SU-DHL-6 (cell line): ENCODE results near the gene CDCA3.

Source experiments
- H2AFZ ChIP-seq: fragments of 200-600 bp; sonication (generic); 2 replicates; pipeline ENCODE4 v1.6.1; 2014; ENCODE audit warnings: low read depth, mild to moderate bottlenecking, moderate library complexity, mixed read lengths, antibody characterized with exemption, low read length; ENCODE audit not compliant: severe bottlenecking
- H3F3A ChIP-seq: fragments of 200-600 bp; shearing (Covaris generic); 2 replicates; pipeline ENCODE4 v1.6.0; 2016; ENCODE audit warnings: antibody characterized with exemption, mild to moderate bottlenecking; ENCODE audit not compliant: insufficient read depth
- H3K27ac ChIP-seq: fragments of 200-600 bp; sonication (generic); 2 replicates; pipeline ENCODE4 v1.5.1; 2016; ENCODE audit warnings: low read depth, mild to moderate bottlenecking, low read length, moderate library complexity, mixed read lengths
- H3K27me3 ChIP-seq: fragments of 200-600 bp; sonication (generic), shearing (Covaris generic); 2 replicates; pipeline ENCODE4 v1.6.0; 2014; ENCODE audit warnings: mild to moderate bottlenecking, low read length
- H3K36me3 ChIP-seq: fragments of 200-600 bp; sonication (generic); 2 replicates; pipeline ENCODE4 v1.6.1; 2014; ENCODE audit warnings: mild to moderate bottlenecking, low read length, mixed read lengths
- H3K4me2 ChIP-seq: fragments of 300-600, 200-600 bp; shearing (Covaris generic), sonication (generic); 2 replicates; pipeline ENCODE4 v1.6.0; 2014; ENCODE audit warnings: low read length, low read depth, mild to moderate bottlenecking; ENCODE audit not compliant: poor library complexity, severe bottlenecking
- H3K4me3 ChIP-seq: fragments of 200-600 bp; sonication (generic); 2 replicates; pipeline ENCODE4 v1.5.1; 2014; ENCODE audit warnings: antibody characterized with exemption, low read length, mild to moderate bottlenecking, mixed read lengths; ENCODE audit not compliant: insufficient read depth, poor library complexity, severe bottlenecking
- H3K79me2 ChIP-seq: fragments of 200-600 bp; sonication (generic); 2 replicates; pipeline ENCODE4 v1.6.1; 2014; ENCODE audit warnings: mild to moderate bottlenecking, low read length, moderate library complexity; ENCODE audit not compliant: insufficient read depth
- H3K9ac ChIP-seq: fragments of 200-600 bp; sonication (generic); 2 replicates; pipeline ENCODE4 v1.7.0; 2014; ENCODE audit warnings: mild to moderate bottlenecking, low read length
- H3K9me2 ChIP-seq: fragments of 200-600 bp; sonication (generic); replicated peaks from 2 replicates; pipeline ENCODE4 v1.6.1; 2014; ENCODE audit warnings: low read length; ENCODE audit not compliant: insufficient read depth
- H3K9me3 ChIP-seq: fragments of 200-600 bp; sonication (generic); 2 replicates; pipeline ENCODE4 v1.6.1; 2014; ENCODE audit warnings: low read length, mixed read lengths; ENCODE audit not compliant: insufficient read depth
- H4K20me1 ChIP-seq: fragments of 200-600 bp; sonication (generic); 2 replicates; pipeline ENCODE4 v1.6.1; 2014; ENCODE audit warnings: low read depth, mild to moderate bottlenecking, antibody characterized with exemption, low read length, moderate library complexity, mixed read lengths
- EZH2phosphoT487 ChIP-seq: fragments of 200-600 bp; sonication (generic), shearing (Covaris generic); conservative IDR thresholded peaks from 2 replicates; pipeline ENCODE4 v1.6.1; 2018; ENCODE audit warnings: mild to moderate bottlenecking, antibody characterized with exemption, low read length, moderate library complexity, mixed read lengths
- TF ChIP-seq, protein P1 (sequence below): fragments of 200-600 bp; sonication (generic); IDR thresholded peaks from one replicate; pipeline ENCODE4 v1.5.1; 2017; ENCODE audit warnings: antibody characterized with exemption, mild to moderate bottlenecking, low read length, moderate library complexity; ENCODE audit not compliant: insufficient read depth, poor library complexity, severe bottlenecking

CDCA3 gene

DNA sequence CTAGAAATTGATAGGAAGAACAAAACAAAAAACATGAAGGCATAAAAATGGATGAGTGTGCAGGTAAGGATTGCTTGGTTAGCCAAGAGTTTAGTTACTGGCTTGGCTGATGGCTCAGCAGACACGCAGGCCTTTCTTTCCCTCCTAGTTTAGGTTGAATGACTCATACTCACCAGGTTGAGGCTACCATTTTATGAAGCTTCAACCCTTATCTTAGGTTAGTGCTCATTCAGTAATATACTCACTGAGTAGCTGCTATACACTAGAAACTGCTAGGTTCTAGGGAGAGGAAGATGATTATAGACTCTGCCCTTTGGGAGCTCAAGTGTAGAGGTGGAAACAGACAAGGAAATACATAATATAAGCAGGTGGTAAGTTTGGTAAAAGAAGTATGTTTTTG is 16.8 kb downstream of the CDCA3 start:
- H3K79me2 ChIP-seq: no peaks in the 10 kb centered on the region
- H3K36me3 ChIP-seq: no peaks in the 10 kb centered on the region
- H3K9ac ChIP-seq: no peak overlapping the region
- H2AFZ ChIP-seq: no peak overlapping the region
- no peaks in the 10 kb centered on the region for H4K20me1 ChIP-seq
- H3K4me3 ChIP-seq: no peak overlapping the region
- no peaks in the 10 kb centered on the region for H3K27me3 ChIP-seq
- H3K4me2 ChIP-seq: no peak overlapping the region
- no peaks in the 10 kb centered on the region for H3K9me2 ChIP-seq
- no peak overlapping the region for H3K27ac ChIP-seq
- H3F3A ChIP-seq: no peaks in the 10 kb centered on the region
- no peaks in the 10 kb centered on the region for H3K9me3 ChIP-seq
- TF ChIP-seq, protein P1, sequence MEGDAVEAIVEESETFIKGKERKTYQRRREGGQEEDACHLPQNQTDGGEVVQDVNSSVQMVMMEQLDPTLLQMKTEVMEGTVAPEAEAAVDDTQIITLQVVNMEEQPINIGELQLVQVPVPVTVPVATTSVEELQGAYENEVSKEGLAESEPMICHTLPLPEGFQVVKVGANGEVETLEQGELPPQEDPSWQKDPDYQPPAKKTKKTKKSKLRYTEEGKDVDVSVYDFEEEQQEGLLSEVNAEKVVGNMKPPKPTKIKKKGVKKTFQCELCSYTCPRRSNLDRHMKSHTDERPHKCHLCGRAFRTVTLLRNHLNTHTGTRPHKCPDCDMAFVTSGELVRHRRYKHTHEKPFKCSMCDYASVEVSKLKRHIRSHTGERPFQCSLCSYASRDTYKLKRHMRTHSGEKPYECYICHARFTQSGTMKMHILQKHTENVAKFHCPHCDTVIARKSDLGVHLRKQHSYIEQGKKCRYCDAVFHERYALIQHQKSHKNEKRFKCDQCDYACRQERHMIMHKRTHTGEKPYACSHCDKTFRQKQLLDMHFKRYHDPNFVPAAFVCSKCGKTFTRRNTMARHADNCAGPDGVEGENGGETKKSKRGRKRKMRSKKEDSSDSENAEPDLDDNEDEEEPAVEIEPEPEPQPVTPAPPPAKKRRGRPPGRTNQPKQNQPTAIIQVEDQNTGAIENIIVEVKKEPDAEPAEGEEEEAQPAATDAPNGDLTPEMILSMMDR: no peak
- TF ChIP-seq EZH2phosphoT487: no peak

DNA sequence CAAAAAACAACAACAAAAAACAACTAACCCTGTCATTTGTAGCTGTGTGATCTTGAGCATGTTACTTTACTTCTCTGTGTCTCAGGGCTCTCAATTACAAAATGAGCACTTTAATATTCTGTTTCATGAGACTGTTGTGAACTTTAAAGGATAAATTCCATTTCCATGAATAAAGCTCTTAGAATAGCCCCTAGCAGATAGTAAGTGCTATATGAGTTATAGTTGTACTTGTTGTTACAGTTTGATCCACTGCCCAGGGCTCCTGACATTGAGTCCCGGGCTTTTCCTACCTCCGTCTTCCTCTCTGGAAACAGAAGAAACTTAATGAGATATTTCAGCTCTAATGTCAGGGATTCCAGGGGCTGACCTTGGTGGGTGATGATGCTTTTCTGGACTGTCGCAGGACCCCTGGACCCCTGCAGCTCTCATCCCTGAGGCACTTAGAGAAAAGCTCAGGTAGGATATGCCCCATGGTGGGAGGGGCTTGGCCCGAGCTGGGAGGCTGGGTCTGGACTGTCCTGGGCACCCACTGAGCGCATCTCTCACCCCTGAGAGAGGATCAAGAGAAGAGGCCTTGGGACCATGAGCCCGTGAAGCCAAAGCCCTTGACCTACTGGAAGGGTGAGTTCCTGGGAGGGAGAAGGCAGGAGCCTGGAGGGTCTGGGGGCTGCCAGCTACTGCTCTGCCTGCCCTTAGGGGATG is 17.7 kb downstream of the CDCA3 start:
- H3K9me2 ChIP-seq: no peaks in the 10 kb centered on the region
- no peak overlapping the region for H3K4me3 ChIP-seq
- no peak overlapping the region for H3K27ac ChIP-seq
- H4K20me1 ChIP-seq: no peaks in the 10 kb centered on the region
- no peak overlapping the region for H3K9ac ChIP-seq
- H2AFZ ChIP-seq: no peak overlapping the region
- no peak overlapping the region for H3K4me2 ChIP-seq
- H3K9me3 ChIP-seq: no peaks in the 10 kb centered on the region
- H3K27me3 ChIP-seq: no peaks in the 10 kb centered on the region
- TF ChIP-seq EZH2phosphoT487: no peak
- TF ChIP-seq, protein P1: no peak
- H3K79me2 ChIP-seq: no peaks in the 10 kb centered on the region
- H3F3A ChIP-seq: no peaks in the 10 kb centered on the region
- no peaks in the 10 kb centered on the region for H3K36me3 ChIP-seq

DNA sequence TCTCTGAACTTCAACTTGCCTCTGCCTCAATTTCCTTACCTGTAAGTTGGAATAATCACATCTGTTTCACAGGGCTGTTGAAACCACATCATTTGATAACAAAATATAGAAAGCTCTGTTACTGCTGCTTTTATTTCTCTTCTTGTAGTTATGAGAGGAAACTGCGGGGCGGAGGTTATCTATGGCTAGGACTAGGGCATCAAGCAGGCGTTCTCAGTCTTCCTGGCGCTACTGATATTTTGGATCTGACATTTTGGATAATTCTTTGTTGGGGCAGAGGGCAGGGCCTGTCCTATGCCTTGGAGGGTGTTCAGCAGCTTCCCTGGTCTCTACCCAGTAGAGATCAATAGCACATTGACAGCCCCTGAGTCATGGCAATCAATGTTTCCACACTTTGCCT is 19.0 kb downstream of the CDCA3 start:
- no peaks in the 10 kb centered on the region for H3K36me3 ChIP-seq
- no peaks in the 10 kb centered on the region for H3F3A ChIP-seq
- H3K9me3 ChIP-seq: no peaks in the 10 kb centered on the region
- no peak for TF ChIP-seq EZH2phosphoT487
- TF ChIP-seq, protein P1: no peak
- no peak overlapping the region for H2AFZ ChIP-seq
- no peak overlapping the region for H3K4me3 ChIP-seq
- H3K79me2 ChIP-seq: no peaks in the 10 kb centered on the region
- no peak overlapping the region for H3K27ac ChIP-seq
- H3K9me2 ChIP-seq: no peaks in the 10 kb centered on the region
- no peak overlapping the region for H3K9ac ChIP-seq
- no peaks in the 10 kb centered on the region; the same call in 1 of the 2 replicates for H4K20me1 ChIP-seq
- H3K27me3 ChIP-seq: no peaks in the 10 kb centered on the region
- no peak overlapping the region for H3K4me2 ChIP-seq
